CD14-positive monocyte (primary cell): Measurements from ENCODE around the gene SUSD6. TPM values are rescaled to one million over a fixed set of nuclear protein-coding genes. Genes with fewer than 3 reads are reported as not detected.

Experiments
- DNase-seq, 3 donors: peaks; one replicate each; pipeline ENCODE4 v3.0.0-alpha.2; 2011 to 2022
- H2AFZ ChIP-seq: 2 replicates; pipeline ENCODE4 v1.6.0; 2012; ENCODE audit warnings: mild to moderate bottlenecking, low read depth, low read length, inconsistent platforms; ENCODE audit not compliant: insufficient read depth, poor library complexity, severe bottlenecking
- H3K27ac ChIP-seq, 2 donors: 1 replicate in 1 of 2; 2 replicates in 1 of 2; pipeline ENCODE4 v1.5.1; 2012 to 2013; ENCODE audit warnings: low read length in 2 of 2, control low read depth in 1 of 2, inconsistent platforms in 1 of 2, low read depth in 1 of 2, mild to moderate bottlenecking in 1 of 2
- H3K27me3 ChIP-seq, 2 donors: one replicate each; pipeline versions ENCODE4 v1.6.0 to v1.6.1; 2011 to 2013; ENCODE audit warnings: low read length in 2 of 2; ENCODE audit not compliant: control insufficient read depth in 2 of 2, insufficient read depth in 2 of 2
- H3K36me3 ChIP-seq, 2 donors: replicated peaks in 1 of 2; 1 replicate in 1 of 2; 2 replicates in 1 of 2; pipeline versions ENCODE4 v1.5.1 to v1.6.1; 2012 to 2013; ENCODE audit warnings: low read length in 2 of 2, control low read depth in 1 of 2, inconsistent platforms in 1 of 2, mild to moderate bottlenecking in 1 of 2; ENCODE audit not compliant: insufficient read depth in 2 of 2, control insufficient read depth in 1 of 2
- H3K4me1 ChIP-seq, 2 donors: 1 replicate in 1 of 2; 2 replicates in 1 of 2; pipeline versions ENCODE4 v1.5.1 to v1.6.1; 2012 to 2013; ENCODE audit warnings: low read length in 2 of 2, control low read depth in 1 of 2, inconsistent platforms in 1 of 2, mild to moderate bottlenecking in 1 of 2, moderate library complexity in 1 of 2; ENCODE audit not compliant: insufficient read depth in 2 of 2, control insufficient read depth in 1 of 2
- H3K4me2 ChIP-seq: replicated peaks from 2 replicates; pipeline ENCODE3; 2012; ENCODE audit warnings: low read length, moderate library complexity, mild to moderate bottlenecking; ENCODE audit not compliant: poor library complexity, severe bottlenecking; ENCODE audit errors: extremely low read depth
- H3K4me3 ChIP-seq, 3 experiments: fragments of 200-600 bp in 1 of 3; sonication (generic) in 1 of 3; replicated peaks in 1 of 3; 1 replicate in 2 of 3; 2 replicates in 1 of 3; pipeline ENCODE4 v1.5.1; 2011 to 2013; ENCODE audit warnings: low read length in 3 of 3, mild to moderate bottlenecking in 3 of 3, control low read depth in 2 of 3, low read depth in 2 of 3, inconsistent platforms in 1 of 3, moderate library complexity in 1 of 3
- H3K79me2 ChIP-seq: 2 replicates; pipeline ENCODE4 v1.6.0; 2012; ENCODE audit warnings: mild to moderate bottlenecking, control low read depth, inconsistent platforms, low read length, moderate library complexity; ENCODE audit not compliant: insufficient read depth
- H3K9ac ChIP-seq: 2 replicates; pipeline ENCODE4 v1.6.0; 2017; ENCODE audit warnings: low read length, mild to moderate bottlenecking; ENCODE audit not compliant: insufficient read depth, poor library complexity, severe bottlenecking
- H3K9me3 ChIP-seq, 2 donors: replicated peaks in 1 of 2; 1 replicate in 1 of 2; 2 replicates in 1 of 2; pipeline versions ENCODE4 v1.5.1 to v1.6.1; 2012 to 2013; ENCODE audit warnings: low read length in 2 of 2, control low read depth in 1 of 2; ENCODE audit not compliant: control insufficient read depth in 1 of 2, insufficient read depth in 1 of 2
- H4K20me1 ChIP-seq: 2 replicates; pipeline ENCODE4 v1.6.0; 2012; ENCODE audit warnings: mild to moderate bottlenecking, low read length, control low read depth, moderate library complexity; ENCODE audit not compliant: insufficient read depth
- H3K27ac Mint-ChIP-seq, 7 donors: one replicate each; pipeline ENCODE4 v1.8.0; 2020; ENCODE audit warnings: mild to moderate bottlenecking in 7 of 7, mixed read lengths in 7 of 7, moderate library complexity in 6 of 7, inconsistent platforms in 2 of 7
- H3K27me3 Mint-ChIP-seq, 3 donors: one replicate each; pipeline ENCODE4 v1.8.0; 2021 to 2022; ENCODE audit warnings: low read depth in 3 of 3, mild to moderate bottlenecking in 3 of 3, mixed read lengths in 3 of 3, moderate library complexity in 3 of 3, inconsistent platforms in 1 of 3
- H3K36me3 Mint-ChIP-seq, 2 donors: one replicate each; pipeline ENCODE4 v1.8.0; 2020; ENCODE audit warnings: mixed read lengths in 2 of 2, inconsistent platforms in 1 of 2, mild to moderate bottlenecking in 1 of 2
- H3K4me1 Mint-ChIP-seq: one replicate; pipeline ENCODE4 v1.8.0; 2020; ENCODE audit warnings: mild to moderate bottlenecking, mixed read lengths
- H3K4me3 Mint-ChIP-seq, 2 donors: one replicate each; pipeline ENCODE4 v1.8.0; 2020; ENCODE audit warnings: mild to moderate bottlenecking in 2 of 2, mixed read lengths in 2 of 2, moderate library complexity in 1 of 2
- H3K9me3 Mint-ChIP-seq, 7 donors: one replicate each; pipeline ENCODE4 v1.8.0; 2020 to 2022; ENCODE audit warnings: mixed read lengths in 7 of 7, mild to moderate bottlenecking in 6 of 7, moderate library complexity in 6 of 7, inconsistent platforms in 2 of 7
- WGBS: methylation state at CpG from one replicate; pipeline ENCODE4 v1.1.5; 2013; ENCODE audit warnings: missing lambda C conversion rate; ENCODE audit not compliant: insufficient coverage; 5-methylcytosine and 5-hydroxymethylcytosine counted together
- intact Hi-C, 2 donors: fragments of 100-400 bp; cut with micrococcal nuclease; formaldehyde crosslinking; loops; one replicate each; pipeline versions ENCODE4 v1.15.0 to v1.15.1; 2023
- polyA plus RNA-seq, 3 donors: library from polyadenylated mRNA; depleted of rRNA in 1 of 3; unstranded in 2 of 3; stranded (reverse) in 1 of 3; fragments of 300-500 nt in 2 of 3; fragments of >200 nt in 1 of 3; fragmentation: Illumina TruSeq in 2 of 3; gene quantifications; 1 replicate in 2 of 3; 2 replicates in 1 of 3; pipeline ENCODE4 v1.2.3, GENCODE V29; 2012 to 2021
- TF ChIP-seq, protein P1 (sequence below): fragments of 200-600 bp; IDR thresholded peaks from one replicate; pipeline ENCODE4 v1.8.0; 2022; ENCODE audit warnings: antibody characterized with exemption, mild to moderate bottlenecking

The SUSD6 gene
- polyA plus RNA-seq, 3 donors, result 17.3 to 81.8 (median 30.1) TPM

DNA sequence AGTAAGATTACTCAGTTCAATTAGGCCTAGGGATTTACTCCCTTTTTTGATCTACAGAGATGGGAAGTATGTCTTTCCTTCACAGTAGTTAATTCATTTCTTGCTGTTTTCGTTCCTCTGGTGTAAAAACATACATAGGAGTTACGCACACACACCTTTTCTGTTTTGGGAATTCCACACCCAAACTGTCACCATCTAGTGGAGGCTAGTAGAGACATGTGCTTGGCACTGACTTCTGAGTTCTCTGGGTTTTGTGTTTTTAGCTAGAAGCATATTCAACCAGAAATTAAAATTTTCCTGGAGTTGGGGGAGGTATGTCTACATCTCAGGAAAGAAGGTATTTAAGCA is 1.4 kb downstream of the SUSD6 start:
- peaks cover 54% of the 10 kb centered on the region for H4K20me1 ChIP-seq
- Mint-ChIP-seq H3K36me3 (peaks cover 20% of the 10 kb centered on the region in 2 donors), H3K27me3 (peaks cover 0 to 2% (median 1%) of the 10 kb centered on the region in 3 donors), H3K4me1 (peaks cover 69% of the 10 kb centered on the region), H3K9me3 (no peaks in the 10 kb centered on the region), H3K4me3 (peak overlapping the region; percentile 98 to 99), H3K27ac (peak overlapping the region; percentile 97 to 100 (median 99))
- no peaks in the 10 kb centered on the region for H3K9me3 ChIP-seq
- no peaks in the 10 kb centered on the region for H3K27me3 ChIP-seq
- H3K79me2 ChIP-seq, result peaks cover 50% of the 10 kb centered on the region
- H3K4me2 ChIP-seq, result peak overlapping the region; percentile 77
- H3K4me3 ChIP-seq, result peak overlapping the region; percentile 79 to 98 (median 91)
- H3K9ac ChIP-seq, result peak overlapping the region; percentile 95
- H3K27ac ChIP-seq, result peak overlapping the region; percentile 91 to 96
- WGBS, result no CpG with 5 or more reads among the region's 2 CpGs
- no peak for DNase-seq
- intact Hi-C loops, result loop anchor here in 1 of 2 donors (2.0 kb wide), 1 partner anchor 38 kb away; no protein-coding TSS in a partner anchor
- no peaks in the 10 kb centered on the region for H3K36me3 ChIP-seq
- peaks cover 60 to 66% of the 10 kb centered on the region in 2 donors for H3K4me1 ChIP-seq
- TF ChIP-seq, protein P1, sequence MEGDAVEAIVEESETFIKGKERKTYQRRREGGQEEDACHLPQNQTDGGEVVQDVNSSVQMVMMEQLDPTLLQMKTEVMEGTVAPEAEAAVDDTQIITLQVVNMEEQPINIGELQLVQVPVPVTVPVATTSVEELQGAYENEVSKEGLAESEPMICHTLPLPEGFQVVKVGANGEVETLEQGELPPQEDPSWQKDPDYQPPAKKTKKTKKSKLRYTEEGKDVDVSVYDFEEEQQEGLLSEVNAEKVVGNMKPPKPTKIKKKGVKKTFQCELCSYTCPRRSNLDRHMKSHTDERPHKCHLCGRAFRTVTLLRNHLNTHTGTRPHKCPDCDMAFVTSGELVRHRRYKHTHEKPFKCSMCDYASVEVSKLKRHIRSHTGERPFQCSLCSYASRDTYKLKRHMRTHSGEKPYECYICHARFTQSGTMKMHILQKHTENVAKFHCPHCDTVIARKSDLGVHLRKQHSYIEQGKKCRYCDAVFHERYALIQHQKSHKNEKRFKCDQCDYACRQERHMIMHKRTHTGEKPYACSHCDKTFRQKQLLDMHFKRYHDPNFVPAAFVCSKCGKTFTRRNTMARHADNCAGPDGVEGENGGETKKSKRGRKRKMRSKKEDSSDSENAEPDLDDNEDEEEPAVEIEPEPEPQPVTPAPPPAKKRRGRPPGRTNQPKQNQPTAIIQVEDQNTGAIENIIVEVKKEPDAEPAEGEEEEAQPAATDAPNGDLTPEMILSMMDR, result no peak
- no peak overlapping the region for H2AFZ ChIP-seq

- intact Hi-C loops, result loop anchor here (2.0 kb wide), 1 partner anchor 37 kb away; no protein-coding TSS in a partner anchor
- H3K9ac ChIP-seq, result peak overlapping the region; percentile 95
- no peak for DNase-seq
- no peaks in the 10 kb centered on the region for H3K9me3 ChIP-seq
- Mint-ChIP-seq H3K27me3 (peaks cover 0 to 2% (median 1%) of the 10 kb centered on the region in 3 donors), H3K4me1 (peaks cover 76% of the 10 kb centered on the region), H3K27ac (peak overlapping the region; percentile 98 to 100 (median 100)), H3K36me3 (peaks cover 20 to 21% of the 10 kb centered on the region in 2 donors), H3K4me3 (peak overlapping the region; percentile 98 to 99), H3K9me3 (no peaks in the 10 kb centered on the region)
- H4K20me1 ChIP-seq, result peaks cover 61% of the 10 kb centered on the region
- H2AFZ ChIP-seq, result no peak overlapping the region
- WGBS, result 100% methylated on average over 1 of the region's 4 CpGs
- H3K4me2 ChIP-seq, result peak overlapping the region; percentile 77
- TF ChIP-seq, protein P1, result no peak
- H3K27me3 ChIP-seq, result no peaks in the 10 kb centered on the region
- H3K27ac ChIP-seq, result peak overlapping the region; percentile 86 to 96
- peaks cover 67 to 73% of the 10 kb centered on the region in 2 donors for H3K4me1 ChIP-seq
- H3K79me2 ChIP-seq, result peaks cover 58% of the 10 kb centered on the region
- H3K4me3 ChIP-seq, result peak overlapping the region; percentile 79 to 98 (median 91)
- H3K36me3 ChIP-seq, result no peaks in the 10 kb centered on the region
Measured at GRCh38 chr14:69613312-69614073, 2.1 kb downstream of the SUSD6 start.
